H1 (cell line): ENCODE data around the gene SRRT. TPM values are rescaled to one million over a fixed set of nuclear protein-coding genes. Genes with fewer than 3 reads are reported as not detected.

Experiments used
- NANOG ChIP-seq: IDR thresholded peaks from 2 replicates; pipeline ENCODE4 v1.6.1; 2011; ENCODE audit warnings: low read length, low read depth, mild to moderate bottlenecking, inconsistent platforms; ENCODE audit not compliant: insufficient read depth, poor library complexity, severe bottlenecking
- SAP30 ChIP-seq: fragments of 300-600 bp; sonication (generic); IDR thresholded peaks from 2 replicates; pipeline ENCODE4 v1.7.1; 2012; ENCODE audit warnings: low read length, moderate library complexity, mild to moderate bottlenecking, inconsistent platforms; ENCODE audit not compliant: insufficient read depth, insufficient replicate concordance
- polyA plus RNA-seq, 7 experiments: library from polyadenylated mRNA; depleted of rRNA in 3 of 7; stranded (reverse) in 5 of 7; unstranded in 2 of 7; fragments of >200 nt in 5 of 7; fragments of 200-250 nt in 2 of 7; gene quantifications; 1 replicate in 5 of 7; 2 replicates in 1 of 7; 4 replicates in 1 of 7; pipeline versions ENCODE4 v1.2.1 to v1.2.3, GENCODE V29; 2011 to 2013; ENCODE audit warnings: missing spikeins in 2 of 7, mixed read lengths in 2 of 7
- total RNA-seq: library from RNA; stranded (reverse); fragmentation: NEBNext Ultra II Directional; extraction: Animal tissue kit (Norgen Biotek cat#: 25700); gene quantifications from 2 replicates; pipeline ENCODE4 v1.2.1, GENCODE V29; 2021
- TF ChIP-seq, protein P1 (sequence below): fragments of 300-600 bp; sonication (generic); IDR thresholded peaks from 2 replicates; pipeline ENCODE4 v1.7.1; 2012; ENCODE audit warnings: low read length, moderate library complexity, mild to moderate bottlenecking, inconsistent platforms; ENCODE audit not compliant: insufficient replicate concordance

Gene SRRT
- total and polyA plus RNA-seq, 2 of the 8 experiments (the other 6 are each of a cell fraction or from before 2014, with no cell fraction given) = 66.7 to 237 TPM

GRCh38 chr7:100878013-100878412, 3.1 kb downstream of the SRRT start (continued):
- TF ChIP-seq, protein P1, sequence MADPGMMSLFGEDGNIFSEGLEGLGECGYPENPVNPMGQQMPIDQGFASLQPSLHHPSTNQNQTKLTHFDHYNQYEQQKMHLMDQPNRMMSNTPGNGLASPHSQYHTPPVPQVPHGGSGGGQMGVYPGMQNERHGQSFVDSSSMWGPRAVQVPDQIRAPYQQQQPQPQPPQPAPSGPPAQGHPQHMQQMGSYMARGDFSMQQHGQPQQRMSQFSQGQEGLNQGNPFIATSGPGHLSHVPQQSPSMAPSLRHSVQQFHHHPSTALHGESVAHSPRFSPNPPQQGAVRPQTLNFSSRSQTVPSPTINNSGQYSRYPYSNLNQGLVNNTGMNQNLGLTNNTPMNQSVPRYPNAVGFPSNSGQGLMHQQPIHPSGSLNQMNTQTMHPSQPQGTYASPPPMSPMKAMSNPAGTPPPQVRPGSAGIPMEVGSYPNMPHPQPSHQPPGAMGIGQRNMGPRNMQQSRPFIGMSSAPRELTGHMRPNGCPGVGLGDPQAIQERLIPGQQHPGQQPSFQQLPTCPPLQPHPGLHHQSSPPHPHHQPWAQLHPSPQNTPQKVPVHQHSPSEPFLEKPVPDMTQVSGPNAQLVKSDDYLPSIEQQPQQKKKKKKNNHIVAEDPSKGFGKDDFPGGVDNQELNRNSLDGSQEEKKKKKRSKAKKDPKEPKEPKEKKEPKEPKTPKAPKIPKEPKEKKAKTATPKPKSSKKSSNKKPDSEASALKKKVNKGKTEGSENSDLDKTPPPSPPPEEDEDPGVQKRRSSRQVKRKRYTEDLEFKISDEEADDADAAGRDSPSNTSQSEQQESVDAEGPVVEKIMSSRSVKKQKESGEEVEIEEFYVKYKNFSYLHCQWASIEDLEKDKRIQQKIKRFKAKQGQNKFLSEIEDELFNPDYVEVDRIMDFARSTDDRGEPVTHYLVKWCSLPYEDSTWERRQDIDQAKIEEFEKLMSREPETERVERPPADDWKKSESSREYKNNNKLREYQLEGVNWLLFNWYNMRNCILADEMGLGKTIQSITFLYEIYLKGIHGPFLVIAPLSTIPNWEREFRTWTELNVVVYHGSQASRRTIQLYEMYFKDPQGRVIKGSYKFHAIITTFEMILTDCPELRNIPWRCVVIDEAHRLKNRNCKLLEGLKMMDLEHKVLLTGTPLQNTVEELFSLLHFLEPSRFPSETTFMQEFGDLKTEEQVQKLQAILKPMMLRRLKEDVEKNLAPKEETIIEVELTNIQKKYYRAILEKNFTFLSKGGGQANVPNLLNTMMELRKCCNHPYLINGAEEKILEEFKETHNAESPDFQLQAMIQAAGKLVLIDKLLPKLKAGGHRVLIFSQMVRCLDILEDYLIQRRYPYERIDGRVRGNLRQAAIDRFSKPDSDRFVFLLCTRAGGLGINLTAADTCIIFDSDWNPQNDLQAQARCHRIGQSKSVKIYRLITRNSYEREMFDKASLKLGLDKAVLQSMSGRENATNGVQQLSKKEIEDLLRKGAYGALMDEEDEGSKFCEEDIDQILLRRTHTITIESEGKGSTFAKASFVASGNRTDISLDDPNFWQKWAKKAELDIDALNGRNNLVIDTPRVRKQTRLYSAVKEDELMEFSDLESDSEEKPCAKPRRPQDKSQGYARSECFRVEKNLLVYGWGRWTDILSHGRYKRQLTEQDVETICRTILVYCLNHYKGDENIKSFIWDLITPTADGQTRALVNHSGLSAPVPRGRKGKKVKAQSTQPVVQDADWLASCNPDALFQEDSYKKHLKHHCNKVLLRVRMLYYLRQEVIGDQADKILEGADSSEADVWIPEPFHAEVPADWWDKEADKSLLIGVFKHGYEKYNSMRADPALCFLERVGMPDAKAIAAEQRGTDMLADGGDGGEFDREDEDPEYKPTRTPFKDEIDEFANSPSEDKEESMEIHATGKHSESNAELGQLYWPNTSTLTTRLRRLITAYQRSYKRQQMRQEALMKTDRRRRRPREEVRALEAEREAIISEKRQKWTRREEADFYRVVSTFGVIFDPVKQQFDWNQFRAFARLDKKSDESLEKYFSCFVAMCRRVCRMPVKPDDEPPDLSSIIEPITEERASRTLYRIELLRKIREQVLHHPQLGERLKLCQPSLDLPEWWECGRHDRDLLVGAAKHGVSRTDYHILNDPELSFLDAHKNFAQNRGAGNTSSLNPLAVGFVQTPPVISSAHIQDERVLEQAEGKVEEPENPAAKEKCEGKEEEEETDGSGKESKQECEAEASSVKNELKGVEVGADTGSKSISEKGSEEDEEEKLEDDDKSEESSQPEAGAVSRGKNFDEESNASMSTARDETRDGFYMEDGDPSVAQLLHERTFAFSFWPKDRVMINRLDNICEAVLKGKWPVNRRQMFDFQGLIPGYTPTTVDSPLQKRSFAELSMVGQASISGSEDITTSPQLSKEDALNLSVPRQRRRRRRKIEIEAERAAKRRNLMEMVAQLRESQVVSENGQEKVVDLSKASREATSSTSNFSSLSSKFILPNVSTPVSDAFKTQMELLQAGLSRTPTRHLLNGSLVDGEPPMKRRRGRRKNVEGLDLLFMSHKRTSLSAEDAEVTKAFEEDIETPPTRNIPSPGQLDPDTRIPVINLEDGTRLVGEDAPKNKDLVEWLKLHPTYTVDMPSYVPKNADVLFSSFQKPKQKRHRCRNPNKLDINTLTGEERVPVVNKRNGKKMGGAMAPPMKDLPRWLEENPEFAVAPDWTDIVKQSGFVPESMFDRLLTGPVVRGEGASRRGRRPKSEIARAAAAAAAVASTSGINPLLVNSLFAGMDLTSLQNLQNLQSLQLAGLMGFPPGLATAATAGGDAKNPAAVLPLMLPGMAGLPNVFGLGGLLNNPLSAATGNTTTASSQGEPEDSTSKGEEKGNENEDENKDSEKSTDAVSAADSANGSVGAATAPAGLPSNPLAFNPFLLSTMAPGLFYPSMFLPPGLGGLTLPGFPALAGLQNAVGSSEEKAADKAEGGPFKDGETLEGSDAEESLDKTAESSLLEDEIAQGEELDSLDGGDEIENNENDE = no peak
- TF ChIP-seq NANOG = no peak
- TF ChIP-seq SAP30 = no peak
